ENCODE data around the gene SOWAHC.
"Not testable (repeated sequence)": the region's sequence is repeated elsewhere in the genome, so short reads cannot be mapped to it uniquely, and the experiment has no call there.

SOWAHC gene

GRCh38 chr2:109623297-109623696 lies 9.1 kb downstream of the SOWAHC start:
- Histone ChIP-seq H3K9ac (ENCODE audit: low read length) (no peak overlapping the region), H3K27me3 (ENCODE audit: control insufficient read depth, insufficient read depth, low read length) (no peaks in the 10 kb centered on the region), H3K4me3 (ENCODE audit: low read length) (no peak overlapping the region), H3K9me3 (ENCODE audit: control insufficient read depth, low read depth, low read length) (no peaks in the 10 kb centered on the region), H3K36me3 (ENCODE audit: control insufficient read depth, low read depth, low read length) (no peaks in the 10 kb centered on the region), H3K27ac (ENCODE audit: low read length) (no peak overlapping the region), H3K4me1 (ENCODE audit: control insufficient read depth, low read depth, low read length) (no peaks in the 10 kb centered on the region)

- Histone ChIP-seq H3K9ac (ENCODE audit: low read length) (no peak overlapping the region), H3K9me3 (ENCODE audit: control insufficient read depth, low read depth, low read length) (no peaks in the 10 kb centered on the region), H3K36me3 (ENCODE audit: control insufficient read depth, low read depth, low read length) (no peaks in the 10 kb centered on the region), H3K27me3 (ENCODE audit: control insufficient read depth, insufficient read depth, low read length) (no peaks in the 10 kb centered on the region), H3K4me3 (ENCODE audit: low read length) (no peak overlapping the region), H3K27ac (ENCODE audit: low read length) (no peak overlapping the region), H3K4me1 (ENCODE audit: control insufficient read depth, low read depth, low read length) (no peaks in the 10 kb centered on the region)
Measured at GRCh38 chr2:109623923-109624322, 9.8 kb downstream of the SOWAHC start.

GRCh38 chr2:109624339-109624738 lies 10.2 kb downstream of the SOWAHC start:
- H3K4me1 ChIP-seq (ENCODE audit: control insufficient read depth, low read depth, low read length): no peaks in the 10 kb centered on the region
- H3K9ac ChIP-seq (ENCODE audit: low read length): no peak overlapping the region
- no peaks in the 10 kb centered on the region for H3K36me3 ChIP-seq (ENCODE audit: control insufficient read depth, low read depth, low read length)
- no peaks in the 10 kb centered on the region for H3K9me3 ChIP-seq (ENCODE audit: control insufficient read depth, low read depth, low read length)
- H3K27me3 ChIP-seq (ENCODE audit: control insufficient read depth, insufficient read depth, low read length): no peaks in the 10 kb centered on the region
- no peak overlapping the region for H3K27ac ChIP-seq (ENCODE audit: low read length)
- no peak overlapping the region for H3K4me3 ChIP-seq (ENCODE audit: low read length)

- not testable (repeated sequence) for H3K36me3 ChIP-seq (ENCODE audit: control insufficient read depth, low read depth, low read length); H3K27me3 ChIP-seq (ENCODE audit: control insufficient read depth, insufficient read depth, low read length); H3K9ac ChIP-seq (ENCODE audit: low read length); H3K4me1 ChIP-seq (ENCODE audit: control insufficient read depth, low read depth, low read length); H3K27ac ChIP-seq (ENCODE audit: low read length); H3K9me3 ChIP-seq (ENCODE audit: control insufficient read depth, low read depth, low read length); H3K4me3 ChIP-seq (ENCODE audit: low read length)
Measured at GRCh38 chr2:109628321-109628720, 14.2 kb downstream of the SOWAHC start.

GRCh38 chr2:109629867-109630266 lies 15.7 kb downstream of the SOWAHC start:
- Histone ChIP-seq H3K4me1 (ENCODE audit: control insufficient read depth, low read depth, low read length) (no peaks in the 10 kb centered on the region), H3K4me3 (ENCODE audit: low read length) (no peak overlapping the region), H3K27ac (ENCODE audit: low read length) (no peak overlapping the region), H3K27me3 (ENCODE audit: control insufficient read depth, insufficient read depth, low read length) (no peaks in the 10 kb centered on the region), H3K9ac (ENCODE audit: low read length) (no peak overlapping the region), H3K36me3 (ENCODE audit: control insufficient read depth, low read depth, low read length) (no peaks in the 10 kb centered on the region), H3K9me3 (ENCODE audit: control insufficient read depth, low read depth, low read length) (no peaks in the 10 kb centered on the region)

GRCh38 chr2:109630441-109631430 lies 16.6 kb downstream of the SOWAHC start:
- no peak overlapping the region for H3K9ac ChIP-seq (ENCODE audit: low read length)
- H3K27ac ChIP-seq (ENCODE audit: low read length): no peak overlapping the region
- no peak overlapping the region for H3K4me3 ChIP-seq (ENCODE audit: low read length)
- H3K36me3 ChIP-seq (ENCODE audit: control insufficient read depth, low read depth, low read length): no peaks in the 10 kb centered on the region
- H3K27me3 ChIP-seq (ENCODE audit: control insufficient read depth, insufficient read depth, low read length): no peaks in the 10 kb centered on the region
- no peaks in the 10 kb centered on the region for H3K9me3 ChIP-seq (ENCODE audit: control insufficient read depth, low read depth, low read length)
- no peaks in the 10 kb centered on the region for H3K4me1 ChIP-seq (ENCODE audit: control insufficient read depth, low read depth, low read length)

GRCh38 chr2:109631741-109632140 lies 17.6 kb downstream of the SOWAHC start:
- H3K36me3 ChIP-seq (ENCODE audit: control insufficient read depth, low read depth, low read length): no peaks in the 10 kb centered on the region
- no peaks in the 10 kb centered on the region for H3K4me1 ChIP-seq (ENCODE audit: control insufficient read depth, low read depth, low read length)
- no peak overlapping the region for H3K27ac ChIP-seq (ENCODE audit: low read length)

GRCh38 chr2:109632158-109632789 lies 18.1 kb downstream of the SOWAHC start:
- Histone ChIP-seq H3K9me3 (ENCODE audit: control insufficient read depth, low read depth, low read length) (no peaks in the 10 kb centered on the region), H3K4me3 (ENCODE audit: low read length) (no peak overlapping the region), H3K27ac (ENCODE audit: low read length) (no peak overlapping the region), H3K36me3 (ENCODE audit: control insufficient read depth, low read depth, low read length) (no peaks in the 10 kb centered on the region), H3K27me3 (ENCODE audit: control insufficient read depth, insufficient read depth, low read length) (no peaks in the 10 kb centered on the region), H3K4me1 (ENCODE audit: control insufficient read depth, low read depth, low read length) (no peaks in the 10 kb centered on the region), H3K9ac (ENCODE audit: low read length) (no peak overlapping the region)

More at GRCh38 chr2:109631741-109632140, 17.6 kb downstream of the SOWAHC start:
- H3K27me3 ChIP-seq (ENCODE audit: control insufficient read depth, insufficient read depth, low read length): no peaks in the 10 kb centered on the region
- no peak overlapping the region for H3K4me3 ChIP-seq (ENCODE audit: low read length)
- no peak overlapping the region for H3K9ac ChIP-seq (ENCODE audit: low read length)
- H3K9me3 ChIP-seq (ENCODE audit: control insufficient read depth, low read depth, low read length): no peaks in the 10 kb centered on the region

- Histone ChIP-seq H3K4me3 (ENCODE audit: low read length) (no peak overlapping the region), H3K9ac (ENCODE audit: low read length) (no peak overlapping the region), H3K9me3 (ENCODE audit: control insufficient read depth, low read depth, low read length) (no peaks in the 10 kb centered on the region), H3K27me3 (ENCODE audit: control insufficient read depth, insufficient read depth, low read length) (no peaks in the 10 kb centered on the region), H3K36me3 (ENCODE audit: control insufficient read depth, low read depth, low read length) (no peaks in the 10 kb centered on the region), H3K27ac (ENCODE audit: low read length) (no peak overlapping the region), H3K4me1 (ENCODE audit: control insufficient read depth, low read depth, low read length) (no peaks in the 10 kb centered on the region)
Measured at GRCh38 chr2:109633284-109633961, 19.3 kb downstream of the SOWAHC start.

- H3K9ac ChIP-seq (ENCODE audit: low read length): no peak overlapping the region
- H3K27me3 ChIP-seq (ENCODE audit: control insufficient read depth, insufficient read depth, low read length): no peaks in the 10 kb centered on the region
- no peak overlapping the region for H3K27ac ChIP-seq (ENCODE audit: low read length)
- no peaks in the 10 kb centered on the region for H3K4me1 ChIP-seq (ENCODE audit: control insufficient read depth, low read depth, low read length)
- no peaks in the 10 kb centered on the region for H3K9me3 ChIP-seq (ENCODE audit: control insufficient read depth, low read depth, low read length)
- no peak overlapping the region for H3K4me3 ChIP-seq (ENCODE audit: low read length)
- H3K36me3 ChIP-seq (ENCODE audit: control insufficient read depth, low read depth, low read length): no peaks in the 10 kb centered on the region
Measured at GRCh38 chr2:109635426-109636304, 21.5 kb downstream of the SOWAHC start.

GRCh38 chr2:109636317-109636716 lies 22.2 kb downstream of the SOWAHC start:
- no peak overlapping the region for H3K9ac ChIP-seq (ENCODE audit: low read length)
- no peaks in the 10 kb centered on the region for H3K9me3 ChIP-seq (ENCODE audit: control insufficient read depth, low read depth, low read length)
- no peaks in the 10 kb centered on the region for H3K27me3 ChIP-seq (ENCODE audit: control insufficient read depth, insufficient read depth, low read length)
- H3K36me3 ChIP-seq (ENCODE audit: control insufficient read depth, low read depth, low read length): no peaks in the 10 kb centered on the region
- H3K4me3 ChIP-seq (ENCODE audit: low read length): no peak overlapping the region
- H3K27ac ChIP-seq (ENCODE audit: low read length): no peak overlapping the region
- no peaks in the 10 kb centered on the region for H3K4me1 ChIP-seq (ENCODE audit: control insufficient read depth, low read depth, low read length)
